SK-N-SH treated with all-trans-retinoic acid at 6 μM for 48 hours (cell line): ENCODE measurements around the gene PMVK.

Experiments used
- ATAC-seq: fragments of 200-7000 bp; cut with Tn5 transposase; 3 replicates; pipeline ENCODE4 v1.9.1; 2020; ENCODE audit warnings: mild to moderate bottlenecking, moderate library complexity
- ARNTL ChIP-seq: fragments of 450-650 bp; formaldehyde crosslinking; IDR thresholded peaks from 2 replicates; pipeline ENCODE4 v1.5.0; 2020; ENCODE audit warnings: low read depth, mild to moderate bottlenecking, moderate library complexity, borderline replicate concordance
- BACH2 ChIP-seq: fragments of 250-450 bp; sonication (Bioruptor Pico); IDR thresholded peaks from 2 replicates; pipeline ENCODE4 v1.9.0; 2021; ENCODE audit warnings: mild to moderate bottlenecking, borderline replicate concordance
- CREB5 ChIP-seq: fragments of 250-450 bp; sonication (Bioruptor Pico); IDR thresholded peaks from 2 replicates; pipeline ENCODE4 v1.5.1; 2020; ENCODE audit warnings: low read depth, mild to moderate bottlenecking, moderate library complexity
- CSDC2 ChIP-seq: fragments of 250-450 bp; sonication (Bioruptor Pico); IDR thresholded peaks from 2 replicates; pipeline ENCODE4 v1.5.0; 2020; ENCODE audit warnings: mild to moderate bottlenecking, moderate library complexity
- CSRNP3 ChIP-seq: fragments of 250-450 bp; sonication (Bioruptor Pico); IDR thresholded peaks from 2 replicates; pipeline ENCODE4 v1.5.1; 2021; ENCODE audit warnings: mild to moderate bottlenecking, moderate library complexity
- ESRRG ChIP-seq: fragments of 250-450 bp; sonication (Bioruptor Pico); IDR thresholded peaks from 2 replicates; pipeline ENCODE4 v1.6.1; 2021; ENCODE audit warnings: mild to moderate bottlenecking
- ISL1 ChIP-seq: fragments of 250-450 bp; sonication (Bioruptor Pico); IDR thresholded peaks from 2 replicates; pipeline ENCODE4 v2.1.2; 2022; ENCODE audit warnings: mild to moderate bottlenecking, moderate library complexity
- OSR1 ChIP-seq: fragments of 250-450 bp; sonication (Bioruptor Pico); IDR thresholded peaks from 2 replicates; pipeline ENCODE4 v1.8.0; 2022; ENCODE audit warnings: moderate library complexity, mild to moderate bottlenecking, inconsistent platforms
- PATZ1 ChIP-seq: fragments of 250-450 bp; sonication (Bioruptor Pico); IDR thresholded peaks from 2 replicates; pipeline ENCODE4 v1.8.0; 2020; ENCODE audit warnings: mild to moderate bottlenecking, moderate library complexity, borderline replicate concordance
- POU6F1 ChIP-seq: fragments of 250-450 bp; sonication (Bioruptor Pico); IDR thresholded peaks from 2 replicates; pipeline ENCODE4 v1.8.0; 2021; ENCODE audit warnings: low read depth, mild to moderate bottlenecking, moderate library complexity, borderline replicate concordance
- PPARA ChIP-seq: fragments of 250-450 bp; sonication (Bioruptor Pico); IDR thresholded peaks from 2 replicates; pipeline ENCODE4 v1.5.0; 2020; ENCODE audit warnings: mild to moderate bottlenecking, borderline replicate concordance
- RARB ChIP-seq: fragments of 250-450 bp; sonication (Bioruptor Pico); IDR thresholded peaks from 2 replicates; pipeline ENCODE4 v1.8.0; 2021; ENCODE audit warnings: mild to moderate bottlenecking, moderate library complexity
- SNAI2 ChIP-seq: fragments of 250-450 bp; sonication (Bioruptor Pico); IDR thresholded peaks from 2 replicates; pipeline ENCODE4 v1.5.0; 2020; ENCODE audit warnings: mild to moderate bottlenecking, moderate library complexity
- TCF4 ChIP-seq: fragments of 250-450 bp; sonication (Bioruptor Pico); IDR thresholded peaks from 2 replicates; pipeline ENCODE4 v1.8.0; 2021; ENCODE audit warnings: mild to moderate bottlenecking, moderate library complexity, borderline replicate concordance
- TSHZ2 ChIP-seq: fragments of 250-450 bp; sonication (Bioruptor Pico); IDR thresholded peaks from 2 replicates; pipeline ENCODE4 v1.5.0; 2020; ENCODE audit warnings: mild to moderate bottlenecking, moderate library complexity
- ZC3H10 ChIP-seq: fragments of 250-450 bp; sonication (Bioruptor Pico); IDR thresholded peaks from 2 replicates; pipeline ENCODE4 v1.5.1; 2021; ENCODE audit warnings: mild to moderate bottlenecking, moderate library complexity
- ZFP3 ChIP-seq: fragments of 250-450 bp; sonication (Bioruptor Pico); IDR thresholded peaks from 2 replicates; pipeline ENCODE4 v1.5.0; 2020; ENCODE audit warnings: mild to moderate bottlenecking, moderate library complexity
- ZFP30 ChIP-seq: fragments of 450-650 bp; formaldehyde crosslinking; IDR thresholded peaks from 2 replicates; pipeline ENCODE4 v1.5.0; 2022; ENCODE audit warnings: mild to moderate bottlenecking, moderate library complexity
- ZNF565 ChIP-seq: fragments of 450-650 bp; formaldehyde crosslinking; conservative IDR thresholded peaks from 2 replicates; pipeline ENCODE4 v1.5.0; 2020; ENCODE audit warnings: low read depth, mild to moderate bottlenecking, moderate library complexity
- ZNF70 ChIP-seq: fragments of 450-650 bp; formaldehyde crosslinking; IDR thresholded peaks from 2 replicates; pipeline ENCODE4 v1.5.0; 2020; ENCODE audit warnings: mild to moderate bottlenecking, moderate library complexity
- ZNF8 ChIP-seq: fragments of 450-650 bp; formaldehyde crosslinking; IDR thresholded peaks from 2 replicates; pipeline ENCODE4 v1.5.0; 2020; ENCODE audit warnings: mild to moderate bottlenecking, moderate library complexity

Gene PMVK

GRCh38 chr1:154982897-154983648 lies 46.6 kb upstream of the PMVK start, which contains the start of gene FLAD1:
FLAD1 (plus strand) TSS chr1:154983344; CDS start chr1:154983695, 351 bp downstream.
- TF ChIP-seq ZC3H10 (CRISPR knock-in tag): no peak
- TF ChIP-seq CSDC2 (CRISPR knock-in tag): no peak
- no peak for TF ChIP-seq ZNF8 (CRISPR knock-in tag)
- no peak for TF ChIP-seq CREB5 (CRISPR knock-in tag)
- no peak for TF ChIP-seq TCF4 (CRISPR knock-in tag)
- no peak for TF ChIP-seq ZNF565 (CRISPR knock-in tag)
- TF ChIP-seq ARNTL: no peak
- no peak for TF ChIP-seq CSRNP3 (CRISPR knock-in tag)
- no peak for TF ChIP-seq BACH2 (CRISPR knock-in tag)
- no peak for TF ChIP-seq ZFP30 (CRISPR knock-in tag)
- no peak for TF ChIP-seq PPARA
- no peak for TF ChIP-seq ISL1 (CRISPR knock-in tag)
- no peak for TF ChIP-seq ESRRG (CRISPR knock-in tag)
- no peak for TF ChIP-seq PATZ1 (CRISPR knock-in tag)
- TF ChIP-seq RARB (CRISPR knock-in tag): no peak
- no peak for TF ChIP-seq ZNF70 (CRISPR knock-in tag)
- TF ChIP-seq OSR1 (CRISPR knock-in tag): no peak
- no peak for TF ChIP-seq ZFP3 (CRISPR knock-in tag)
- TF ChIP-seq POU6F1 (CRISPR knock-in tag): no peak
- peak; percentile 100 for ATAC-seq

- ATAC-seq: no peak
- TF ChIP-seq SNAI2 (CRISPR knock-in tag) (no peak), TCF4 (CRISPR knock-in tag) (no peak), PPARA (no peak), ZNF8 (CRISPR knock-in tag) (no peak), CREB5 (CRISPR knock-in tag) (no peak), ZFP30 (CRISPR knock-in tag) (no peak), ZNF70 (CRISPR knock-in tag) (no peak), PATZ1 (CRISPR knock-in tag) (no peak), BACH2 (CRISPR knock-in tag) (no peak), RARB (CRISPR knock-in tag) (no peak), CSDC2 (CRISPR knock-in tag) (no peak), ZC3H10 (CRISPR knock-in tag) (no peak), ESRRG (CRISPR knock-in tag) (no peak), OSR1 (CRISPR knock-in tag) (no peak), ARNTL (no peak), CSRNP3 (CRISPR knock-in tag) (no peak), POU6F1 (CRISPR knock-in tag) (no peak), TSHZ2 (CRISPR knock-in tag) (no peak)
These were observed 45.8 kb upstream of the PMVK start for GRCh38 chr1:154982341-154982740.
